Activated T-cell treated with anti-CD3 and anti-CD28 coated beads for 48 hours (primary cell): ENCODE results near the gene XYLT2.

Experiments
- DNase-seq: peaks from one replicate; pipeline ENCODE4 v3.0.0-alpha.2; 2020; ENCODE audit warnings: low read depth

XYLT2 gene

GRCh38 chr17:50348522-50349242 lies 2.8 kb downstream of the XYLT2 start:
- no peak for DNase-seq

- DNase-seq, result no peak
These were observed 3.3 kb downstream of the XYLT2 start for GRCh38 chr17:50349243-50349600.

DNA sequence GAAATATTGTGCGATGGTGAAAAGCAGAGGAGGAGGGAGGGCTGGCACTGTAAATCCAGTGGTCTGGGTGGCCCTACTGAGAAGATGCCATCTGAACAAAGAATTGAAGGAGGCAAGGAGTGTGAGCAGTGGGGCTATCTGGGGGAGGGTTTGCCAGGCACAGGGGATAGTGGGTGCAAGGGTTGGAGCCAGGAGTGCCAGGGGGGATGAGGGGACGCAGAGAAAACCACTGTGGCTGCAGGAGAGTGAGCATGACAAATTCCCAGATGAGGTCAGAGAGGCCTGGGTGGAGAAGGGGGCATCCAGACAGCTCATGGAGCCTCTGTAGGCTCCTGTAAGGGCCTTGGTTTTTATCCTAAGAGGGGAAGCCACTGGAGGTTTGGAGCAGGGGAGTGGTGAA lies 4.8 kb downstream of the XYLT2 start:
- no peak for DNase-seq

DNA sequence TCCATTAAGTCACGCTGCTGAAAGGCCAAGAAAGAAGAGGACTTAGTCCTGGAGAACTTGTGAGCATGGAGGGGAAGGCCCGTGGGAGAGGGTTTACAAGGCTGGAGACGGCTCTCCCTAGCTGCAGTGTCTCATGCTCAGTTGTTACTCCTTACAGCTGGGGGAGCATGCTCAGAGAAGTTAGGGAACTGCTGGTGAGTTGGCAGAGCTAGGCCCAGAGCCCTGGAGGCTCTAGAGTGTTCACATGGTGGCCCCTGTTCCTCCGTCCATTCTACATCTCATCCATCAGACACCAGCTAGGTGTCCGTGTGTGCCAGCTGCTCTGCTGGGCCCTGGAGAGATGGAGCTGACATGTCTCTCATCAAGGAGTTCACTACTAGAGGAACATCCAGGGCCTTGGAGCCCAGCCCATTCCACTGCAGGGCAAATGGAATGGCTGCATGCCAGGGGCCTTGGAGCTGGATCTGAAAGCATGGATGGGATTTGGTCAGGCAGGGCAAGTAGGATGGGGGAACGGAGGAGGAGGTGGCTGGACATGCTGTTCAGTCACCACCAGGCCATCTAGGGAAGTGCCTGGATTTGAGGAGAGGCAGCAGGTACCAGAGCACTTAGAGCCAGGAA lies 6.3 kb downstream of the XYLT2 start:
- no peak for DNase-seq

DNA sequence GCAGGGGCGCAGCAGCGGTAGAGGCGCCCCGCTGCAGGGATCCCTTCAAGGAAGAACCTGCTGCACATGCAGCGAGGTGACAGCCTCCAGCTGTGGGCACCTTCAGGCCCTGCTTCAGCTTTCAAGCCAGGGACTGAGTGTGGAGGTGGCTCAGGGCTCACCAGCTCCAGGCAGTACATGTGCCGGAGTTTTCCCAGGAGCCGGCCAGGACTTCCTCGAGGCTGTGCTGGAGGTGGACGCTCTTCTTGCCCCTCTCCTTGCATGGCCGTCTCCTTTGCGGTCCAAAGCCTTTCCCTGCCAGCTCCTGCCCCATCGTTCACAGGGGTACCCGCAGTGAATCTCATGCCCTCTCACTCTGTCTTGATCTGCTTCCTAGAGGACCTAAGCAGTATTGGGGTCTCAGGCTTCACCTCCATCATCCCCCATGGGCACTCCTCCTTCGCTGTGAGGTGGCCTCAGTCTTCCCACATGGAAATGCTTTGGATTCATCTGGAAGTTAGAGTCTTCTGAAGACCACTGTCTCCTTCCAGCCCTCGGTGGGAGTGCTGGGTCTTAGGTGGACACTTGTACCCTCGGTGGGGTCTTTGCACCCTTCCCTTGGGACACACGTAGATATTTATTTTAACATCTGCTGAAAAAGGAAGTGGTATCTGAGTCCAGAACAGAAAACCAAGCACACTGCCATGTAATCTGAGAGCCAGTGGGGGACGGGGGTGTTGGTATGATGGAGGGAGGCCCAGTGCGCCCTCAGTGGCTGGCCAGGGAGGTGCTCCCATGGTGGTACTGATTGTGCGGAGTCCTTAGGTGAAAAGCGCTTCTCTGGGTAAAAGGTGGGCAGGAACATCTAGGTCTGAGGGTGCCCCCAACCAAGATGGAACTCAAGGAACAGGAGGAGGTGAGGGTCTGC lies 7.0 kb downstream of the XYLT2 start:
- no peak for DNase-seq

DNA sequence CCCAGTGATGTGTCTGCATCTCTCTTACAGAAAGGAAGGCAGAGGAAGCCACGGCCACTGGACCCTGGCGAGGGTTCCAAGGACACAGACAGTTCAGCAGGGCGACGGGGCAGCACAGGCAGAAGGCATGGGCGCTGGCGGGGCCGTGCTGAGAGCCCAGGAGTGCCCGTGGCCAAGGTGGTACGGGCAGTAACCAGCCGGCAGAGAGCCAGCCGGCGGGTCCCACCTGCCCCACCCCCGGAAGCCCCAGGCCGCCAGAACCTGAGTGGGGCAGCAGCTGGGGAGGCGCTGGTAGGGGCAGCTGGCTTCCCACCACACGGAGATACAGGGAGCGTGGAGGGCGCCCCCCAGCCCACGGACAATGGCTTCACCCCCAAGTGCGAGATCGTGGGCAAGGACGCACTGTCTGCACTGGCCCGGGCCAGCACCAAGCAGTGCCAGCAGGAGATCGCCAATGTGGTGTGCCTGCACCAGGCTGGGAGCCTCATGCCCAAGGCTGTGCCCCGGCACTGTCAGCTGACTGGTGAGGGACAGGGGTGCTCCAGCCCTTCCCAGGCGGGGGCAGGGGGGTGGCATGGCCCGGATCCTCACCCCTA lies 7.8 kb downstream of the XYLT2 start:
- no peak for DNase-seq

- no peak for DNase-seq
These were observed 8.3 kb downstream of the XYLT2 start for GRCh38 chr17:50354198-50354597.

DNA sequence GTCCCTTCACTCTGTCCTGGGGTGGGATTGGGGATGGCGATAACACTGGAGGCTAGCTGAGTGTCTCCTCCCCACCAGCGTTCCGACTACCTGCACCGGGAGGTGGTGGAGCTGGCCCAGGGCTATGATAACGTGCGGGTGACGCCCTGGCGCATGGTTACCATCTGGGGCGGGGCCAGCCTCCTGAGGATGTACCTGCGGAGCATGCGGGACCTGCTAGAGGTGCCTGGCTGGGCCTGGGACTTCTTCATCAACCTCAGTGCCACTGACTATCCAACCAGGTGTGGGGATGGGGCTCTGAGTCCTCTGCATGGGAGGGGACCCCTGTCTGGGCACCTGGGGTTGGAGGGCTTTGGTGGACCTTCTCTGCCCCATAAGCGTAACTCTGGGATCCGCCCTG lies 8.8 kb downstream of the XYLT2 start:
- DNase-seq, result no peak

- no peak for DNase-seq
These were observed 9.4 kb downstream of the XYLT2 start for GRCh38 chr17:50355336-50355700.

DNA sequence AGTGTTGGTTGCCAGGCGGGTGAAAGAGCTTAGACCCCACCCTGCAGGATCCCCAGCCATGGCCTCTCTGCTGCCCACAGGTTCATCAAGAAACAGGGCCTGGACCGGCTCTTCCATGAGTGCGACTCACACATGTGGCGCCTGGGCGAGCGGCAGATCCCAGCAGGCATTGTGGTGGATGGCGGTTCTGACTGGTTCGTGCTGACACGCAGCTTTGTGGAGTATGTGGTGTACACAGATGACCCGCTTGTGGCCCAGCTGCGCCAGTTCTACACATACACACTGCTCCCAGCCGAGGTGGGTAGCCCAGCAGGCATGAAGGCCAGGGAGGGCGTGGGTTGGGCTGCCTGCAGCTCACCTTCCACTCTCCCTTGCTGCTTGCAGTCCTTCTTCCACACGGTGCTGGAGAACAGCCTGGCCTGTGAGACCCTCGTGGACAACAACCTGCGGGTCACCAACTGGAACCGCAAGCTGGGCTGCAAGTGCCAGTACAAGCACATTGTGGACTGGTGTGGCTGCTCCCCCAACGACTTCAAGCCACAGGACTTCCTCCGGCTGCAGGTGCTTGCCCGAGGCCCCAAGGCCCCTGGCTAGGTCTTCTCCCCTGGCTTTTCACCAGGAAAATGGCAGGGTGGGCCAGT lies 9.9 kb downstream of the XYLT2 start:
- no peak for DNase-seq

GRCh38 chr17:50356418-50356817 lies 10.5 kb downstream of the XYLT2 start:
- DNase-seq, result no peak

DNA sequence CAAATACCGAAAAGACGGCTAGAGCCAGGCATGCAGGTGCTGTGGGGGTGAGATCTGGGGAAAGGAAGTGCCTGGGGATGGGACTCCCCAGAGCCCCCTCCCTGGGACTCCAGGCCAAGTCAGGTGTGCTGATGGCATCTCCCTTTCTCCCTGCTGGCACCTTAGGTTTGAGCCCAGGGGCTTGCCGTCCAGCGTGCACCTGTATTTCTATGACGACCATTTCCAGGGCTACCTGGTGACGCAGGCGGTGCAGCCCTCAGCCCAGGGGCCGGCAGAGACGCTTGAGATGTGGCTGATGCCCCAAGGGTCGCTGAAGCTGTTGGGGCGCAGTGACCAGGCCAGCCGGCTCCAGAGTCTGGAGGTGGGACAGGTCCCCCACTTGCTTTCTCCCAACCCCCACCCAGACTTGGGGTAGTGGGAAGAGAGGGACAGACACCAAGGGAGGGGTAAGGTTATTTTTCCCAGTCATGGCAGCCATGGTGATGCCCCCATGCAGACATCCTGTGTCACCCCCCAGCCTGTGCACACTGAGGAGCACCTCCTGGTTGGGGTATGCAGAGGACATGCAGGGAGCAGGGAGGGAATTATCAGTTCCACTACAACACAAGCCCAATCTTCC lies 11.1 kb downstream of the XYLT2 start:
- no peak for DNase-seq

DNA sequence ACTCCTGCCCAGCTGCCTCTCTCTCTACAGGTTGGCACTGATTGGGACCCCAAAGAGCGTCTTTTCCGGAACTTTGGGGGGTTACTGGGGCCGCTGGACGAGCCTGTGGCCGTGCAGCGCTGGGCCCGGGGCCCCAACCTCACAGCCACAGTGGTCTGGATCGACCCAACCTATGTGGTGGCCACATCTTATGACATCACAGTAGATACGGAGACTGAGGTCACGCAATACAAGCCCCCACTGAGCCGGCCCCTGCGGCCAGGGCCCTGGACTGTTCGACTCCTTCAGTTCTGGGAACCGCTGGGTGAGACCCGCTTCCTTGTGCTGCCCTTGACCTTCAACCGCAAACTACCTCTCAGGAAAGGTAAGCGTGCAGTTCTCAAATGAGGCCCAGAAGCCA lies 12.3 kb downstream of the XYLT2 start:
- no peak for DNase-seq

DNA sequence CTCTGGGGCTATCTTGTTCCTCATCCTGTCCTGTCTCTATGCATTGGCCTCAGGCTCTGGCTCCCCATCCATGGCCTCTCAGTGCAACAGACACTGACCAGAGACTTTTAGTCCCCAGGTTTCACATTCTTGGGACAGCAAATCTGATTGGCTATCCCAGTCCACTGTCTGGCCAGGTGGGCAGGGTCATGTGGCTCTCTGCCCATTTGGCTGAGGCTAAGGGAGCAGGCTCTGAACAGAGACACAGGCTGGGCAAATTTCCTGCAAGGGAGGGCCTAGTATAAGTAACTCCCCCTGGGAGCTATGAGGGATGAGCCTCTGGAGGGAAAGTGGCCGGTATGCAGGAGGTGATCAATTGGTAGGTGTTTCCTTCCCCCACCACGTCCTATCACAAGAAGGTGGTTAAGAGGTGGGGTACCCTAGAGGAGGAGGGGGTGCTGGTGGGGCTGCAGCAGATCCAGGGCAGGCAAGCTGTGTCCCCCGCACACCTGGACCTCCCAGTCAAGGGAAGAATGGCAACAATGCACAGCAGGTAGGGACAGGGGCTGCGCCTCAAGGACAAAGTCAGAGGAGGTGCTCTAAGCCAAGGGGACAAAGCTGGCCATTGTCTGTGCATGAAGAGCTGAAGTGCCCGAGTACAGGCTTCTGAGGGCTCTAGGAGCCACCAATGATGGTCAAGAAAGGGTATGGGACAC lies 13.2 kb downstream of the XYLT2 start:
- DNase-seq, result no peak

GRCh38 chr17:50359998-50360461 lies 14.1 kb downstream of the XYLT2 start:
- DNase-seq, result no peak

DNA sequence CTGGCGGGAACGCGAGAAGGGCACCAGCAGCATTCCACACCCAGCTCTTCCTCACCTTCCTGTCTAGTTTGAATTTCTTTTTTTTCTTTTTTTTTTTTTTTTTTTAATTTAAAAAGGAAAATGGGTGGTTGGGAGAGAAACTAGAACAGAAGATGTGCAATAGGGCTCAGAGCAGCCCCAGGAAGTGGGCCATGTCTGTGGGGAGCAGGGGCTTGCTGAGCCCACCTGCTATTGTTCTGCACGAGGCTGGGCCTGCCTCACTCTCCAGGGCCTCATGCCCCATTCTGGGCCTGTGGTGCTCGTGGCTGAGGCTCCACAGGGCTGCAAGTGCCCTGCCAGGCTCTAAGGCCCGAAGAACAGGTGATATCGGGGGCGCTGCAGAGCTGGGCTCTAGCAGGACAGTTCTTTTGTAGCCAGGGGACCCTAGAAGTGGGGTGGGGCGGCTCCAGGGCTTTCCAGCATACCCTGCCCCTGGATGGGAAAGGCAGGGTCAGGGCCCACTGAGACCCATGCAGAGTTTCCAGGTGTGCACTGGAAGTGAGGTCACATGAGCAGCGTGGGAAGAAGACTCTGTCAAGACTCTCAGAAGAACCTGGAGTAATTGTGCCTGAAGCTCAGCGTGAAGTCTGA lies 14.7 kb downstream of the XYLT2 start:
- no peak for DNase-seq

DNA sequence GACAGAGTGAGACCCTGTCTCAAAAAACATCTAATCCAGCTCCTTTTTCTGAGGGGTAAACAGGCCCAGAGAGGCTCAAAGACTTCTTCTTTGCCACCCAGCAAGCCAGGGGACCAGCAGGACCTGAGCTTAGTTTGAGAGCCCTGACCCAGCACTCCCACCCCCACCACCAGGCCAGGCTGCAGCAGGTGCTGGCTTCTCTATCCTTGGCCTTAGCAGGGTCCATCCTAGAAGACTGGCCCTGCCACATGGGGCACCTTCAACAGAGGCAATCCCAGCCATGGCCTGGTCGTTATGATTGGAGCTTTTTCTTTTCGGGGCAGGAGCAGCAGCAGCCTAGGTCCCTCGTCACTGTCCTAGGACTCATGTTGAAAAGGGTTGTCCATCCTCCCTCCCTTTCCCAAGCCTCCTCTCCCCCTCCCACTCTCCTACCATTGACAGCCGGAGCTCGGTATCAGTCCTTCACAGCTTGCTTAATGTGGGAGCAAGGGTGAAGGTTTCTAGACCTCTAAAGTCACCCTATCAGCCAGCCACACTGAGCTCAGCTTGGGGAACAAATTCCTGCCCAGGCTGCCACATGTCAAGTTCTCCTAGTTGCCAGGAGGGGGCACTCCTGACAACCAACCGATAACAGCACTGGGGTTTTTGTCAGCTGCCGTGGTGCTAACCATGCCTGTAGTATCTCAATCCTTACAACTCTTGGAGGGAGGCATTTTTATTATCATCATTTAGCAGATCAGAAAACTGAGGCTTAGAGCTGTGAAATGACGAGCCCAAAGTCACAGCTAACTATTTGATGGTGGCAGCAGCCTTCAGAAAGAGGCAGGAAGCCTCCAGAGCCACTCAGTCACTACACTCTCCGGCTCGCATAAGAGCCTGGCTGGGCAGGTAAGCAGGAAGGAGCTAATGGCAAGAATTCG lies 15.9 kb downstream of the XYLT2 start:
- peak; percentile 25 for DNase-seq

DNA sequence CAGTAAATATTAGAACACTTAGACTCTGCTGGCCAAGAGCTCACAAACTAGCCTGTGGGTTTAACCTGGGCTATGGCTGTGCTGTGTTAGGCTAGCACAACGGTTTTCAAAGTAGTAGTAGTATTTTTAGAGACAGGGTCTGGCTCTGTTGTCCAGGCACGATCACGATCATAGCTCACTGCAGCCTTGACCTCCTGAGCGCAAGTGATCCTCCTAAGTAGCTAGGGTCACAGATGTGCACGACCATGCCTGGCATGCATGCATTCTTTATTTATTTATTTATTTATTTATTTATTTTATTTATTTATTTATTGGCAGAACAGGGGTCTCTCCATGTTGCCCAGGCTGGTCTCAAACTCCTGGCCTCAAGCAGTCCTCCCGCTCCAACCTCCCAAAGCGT lies 16.7 kb downstream of the XYLT2 start:
- DNase-seq, result no peak
